Activated naive CD4-positive, alpha-beta T cell treated with anti-CD3 and anti-CD28 coated beads, Interleukin-2, amount 50 U/mL, for 72 hours (primary cell): Measurements from ENCODE around the gene TMEM225B. TPM values are rescaled to one million over a fixed set of nuclear protein-coding genes. Genes with fewer than 3 reads are reported as not detected.
"Not testable (repeated sequence)": the region's sequence is repeated elsewhere in the genome, so short reads cannot be mapped to it uniquely, and the experiment has no call there.

Source experiments
- ATAC-seq, 2 donors: fragments of 150-1000 bp; cut with Tn5 transposase; 2 replicates each; pipeline ENCODE4 v1.10.0; 2021; ENCODE audit warnings: mild to moderate bottlenecking in 2 of 2, moderate library complexity in 2 of 2
- DNase-seq, 2 donors: peaks; one replicate each; pipeline ENCODE4 v3.0.0; 2021 to 2022; ENCODE audit warnings: low spot score in 2 of 2
- H3K27ac Mint-ChIP-seq, 2 donors: one replicate each; pipeline ENCODE4 v1.8.0; 2022; ENCODE audit warnings: mild to moderate bottlenecking in 2 of 2, mixed read lengths in 2 of 2
- H3K36me3 Mint-ChIP-seq, 2 donors: one replicate each; pipeline ENCODE4 v1.8.0; 2022; ENCODE audit warnings: mixed read lengths in 2 of 2
- H3K9me3 Mint-ChIP-seq, 2 donors: one replicate each; pipeline ENCODE4 v1.8.0; 2022; ENCODE audit warnings: mixed read lengths in 2 of 2
- total RNA-seq, 2 donors: library from RNA; stranded (reverse); gene quantifications; one replicate each; pipeline ENCODE4 v1.2.3, GENCODE V29; 2022

Gene TMEM225B
- total RNA-seq, 2 donors from 2014 or later = 0.76 to 4.1 TPM

- H3K9me3 Mint-ChIP-seq = no peaks in the 10 kb centered on the region
- peaks cover 34 to 44% of the 10 kb centered on the region in 2 donors for H3K36me3 Mint-ChIP-seq
- peak overlapping the region; percentile 10 for H3K27ac Mint-ChIP-seq
- ATAC-seq (no peak), DNase-seq (no peak)
Measured at GRCh38 chr7:99563650-99564049, 34.4 kb upstream of the TMEM225B start.

GRCh38 chr7:99568770-99569169 lies 29.3 kb upstream of the TMEM225B start:
- not testable (repeated sequence) for ATAC-seq, DNase-seq, H3K27ac Mint-ChIP-seq, H3K9me3 Mint-ChIP-seq
- H3K36me3 Mint-ChIP-seq = peaks cover 24 to 36% of the 10 kb centered on the region in 2 donors

GRCh38 chr7:99571768-99572167 lies 26.3 kb upstream of the TMEM225B start:
- no peak for DNase-seq
- ATAC-seq = no peak
- peak overlapping the region in 1 of 2 donors; percentile 61 for H3K27ac Mint-ChIP-seq
- peaks cover 13 to 21% of the 10 kb centered on the region in 2 donors for H3K36me3 Mint-ChIP-seq
- H3K9me3 Mint-ChIP-seq = no peaks in the 10 kb centered on the region

GRCh38 chr7:99573257-99573656 lies 24.8 kb upstream of the TMEM225B start:
- H3K9me3 Mint-ChIP-seq = no peaks in the 10 kb centered on the region
- H3K36me3 Mint-ChIP-seq = peaks cover 13 to 21% of the 10 kb centered on the region in 2 donors
- no peak overlapping the region for H3K27ac Mint-ChIP-seq

DNA sequence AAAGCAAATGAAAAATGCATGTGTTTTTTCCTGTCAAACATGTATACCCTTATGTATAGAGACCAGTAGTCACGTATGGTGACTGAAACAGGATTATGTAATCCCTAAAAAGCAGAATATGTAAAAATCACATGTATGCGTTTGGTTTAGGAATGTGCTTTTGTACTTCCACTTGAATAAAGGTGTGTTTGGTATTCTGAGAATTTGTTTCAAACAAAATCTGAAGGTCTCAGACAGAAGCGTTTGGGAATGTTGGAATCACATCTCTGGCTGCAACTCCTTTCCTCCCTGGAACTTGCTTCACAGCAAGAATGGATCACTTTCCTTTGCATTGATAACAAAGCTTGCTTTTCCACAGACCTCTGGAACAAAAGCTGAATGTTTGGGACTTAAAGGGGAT lies 21.8 kb upstream of the TMEM225B start:
- DNase-seq = no peak
- H3K27ac Mint-ChIP-seq = peak overlapping the region in 1 of 2 donors; percentile 20
- ATAC-seq = no peak
- H3K36me3 Mint-ChIP-seq = peaks cover 13 to 21% of the 10 kb centered on the region in 2 donors
- no peaks in the 10 kb centered on the region for H3K9me3 Mint-ChIP-seq

More at GRCh38 chr7:99573257-99573656, 24.8 kb upstream of the TMEM225B start:
- ATAC-seq (peak in 1 of 2 donors; percentile 30), DNase-seq (no peak)

DNA sequence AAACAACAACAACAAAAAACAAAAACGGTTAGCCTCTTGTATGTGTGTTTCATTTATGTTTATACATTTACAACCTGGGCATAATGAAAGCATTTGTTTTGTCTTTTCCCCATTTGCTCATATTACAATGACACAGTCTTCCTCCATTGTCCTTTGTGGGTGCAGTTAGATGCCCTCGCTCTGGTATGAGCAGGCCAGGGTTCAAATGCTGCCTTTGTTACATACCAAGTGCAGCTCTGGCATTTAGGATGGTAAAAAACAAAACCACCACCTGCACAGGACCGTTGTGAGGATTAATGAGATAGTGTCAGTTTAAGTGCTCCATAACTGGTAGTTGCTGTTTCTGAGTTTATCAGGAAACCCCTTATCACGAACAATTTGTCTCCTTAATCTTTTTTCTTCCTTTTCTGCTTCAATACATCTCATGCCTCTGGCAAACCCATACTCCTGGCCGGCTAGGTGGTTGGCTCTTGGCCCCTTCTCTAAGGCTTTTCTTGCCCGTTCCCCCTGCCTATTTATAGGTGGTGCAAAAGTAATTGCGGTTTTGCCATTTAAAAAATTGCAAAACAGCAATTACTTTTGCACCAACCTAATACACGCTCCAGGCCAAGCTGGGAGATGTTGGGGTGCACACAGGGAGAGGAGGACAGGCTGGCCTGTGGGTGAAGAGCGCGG lies 18.6 kb upstream of the TMEM225B start:
- ATAC-seq (no peak), DNase-seq (no peak)
- Mint-ChIP-seq H3K36me3 (no peaks in the 10 kb centered on the region), H3K9me3 (no peaks in the 10 kb centered on the region), H3K27ac (peak overlapping the region in 1 of 2 donors; percentile 75)

DNA sequence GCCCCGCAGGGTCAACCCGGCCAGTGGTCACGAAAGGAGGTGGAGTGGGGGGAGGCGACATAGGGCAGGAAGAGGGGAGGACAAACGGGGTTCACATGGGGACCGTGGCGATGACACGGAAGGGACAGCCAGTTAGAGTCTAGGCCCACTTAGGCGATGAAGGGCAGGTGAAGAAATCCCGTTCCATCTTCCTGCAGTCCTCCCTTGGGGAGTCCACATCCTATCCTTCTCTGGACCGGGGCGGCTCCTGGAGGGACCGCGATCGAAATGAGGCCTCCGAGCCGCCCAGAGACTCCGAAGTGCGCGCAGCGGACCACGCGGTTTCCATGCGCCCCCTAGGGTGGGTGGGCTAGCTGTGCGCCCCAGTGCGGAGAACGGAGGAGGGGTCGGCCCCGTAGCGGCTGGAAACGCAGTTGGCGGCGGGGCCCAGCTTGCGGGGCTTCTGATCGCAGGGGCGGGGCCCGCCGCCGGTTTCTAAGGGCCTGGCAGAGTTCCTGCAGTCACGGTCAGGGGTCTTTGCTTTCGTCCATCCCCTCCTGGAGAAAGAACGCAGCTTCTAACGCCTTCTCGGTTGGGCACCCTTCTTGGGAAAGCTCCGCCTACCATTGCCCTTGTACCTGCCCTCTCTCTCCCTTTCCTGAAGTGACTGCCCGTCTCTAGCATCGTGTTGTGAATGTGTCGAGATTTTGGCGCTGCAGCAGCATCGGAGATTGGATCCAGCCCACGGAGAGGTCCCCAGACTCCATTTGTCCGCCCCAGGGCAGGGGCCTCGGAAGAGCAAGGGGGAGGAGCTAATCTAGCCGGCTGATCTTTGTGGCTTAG lies 17.9 kb upstream of the TMEM225B start:
- Mint-ChIP-seq H3K36me3 (no peaks in the 10 kb centered on the region), H3K9me3 (no peaks in the 10 kb centered on the region), H3K27ac (peak overlapping the region; percentile 75 to 87)
- peak; percentile 65 to 76 for ATAC-seq
- DNase-seq = peak in 1 of 2 donors; percentile 42

- H3K27ac Mint-ChIP-seq = peak overlapping the region in 1 of 2 donors; percentile 75
- ATAC-seq, H3K9me3 Mint-ChIP-seq, DNase-seq, H3K36me3 Mint-ChIP-seq: not testable (repeated sequence)
Measured at GRCh38 chr7:99580778-99581332, 17.2 kb upstream of the TMEM225B start.

DNA sequence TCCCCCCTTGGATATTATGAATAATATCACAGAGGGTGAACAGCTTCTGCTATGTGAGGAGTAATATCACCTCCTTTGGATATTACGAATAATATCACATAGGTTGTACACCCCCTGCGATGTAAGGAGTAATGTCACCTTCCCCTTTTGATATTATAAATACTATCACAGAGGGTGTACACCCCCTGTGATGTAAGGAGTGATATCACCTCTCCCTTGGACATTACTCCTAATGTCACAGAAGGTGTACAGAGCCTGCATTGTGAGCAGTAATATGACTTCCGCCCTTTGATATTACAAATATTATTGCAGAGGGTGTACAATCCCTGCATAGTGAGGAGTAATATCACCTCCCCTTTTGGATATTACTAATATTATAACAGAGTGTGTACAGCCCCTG lies 9.2 kb upstream of the TMEM225B start:
- ATAC-seq (peak; percentile 35 to 56), DNase-seq (no peak)
- H3K27ac Mint-ChIP-seq = no peak overlapping the region
- H3K9me3 Mint-ChIP-seq = no peaks in the 10 kb centered on the region
- no peaks in the 10 kb centered on the region for H3K36me3 Mint-ChIP-seq

- ATAC-seq = peak; percentile 61 to 70
- Mint-ChIP-seq H3K27ac (no peak overlapping the region), H3K36me3 (no peaks in the 10 kb centered on the region), H3K9me3 (no peaks in the 10 kb centered on the region)
- DNase-seq = no peak
Measured at GRCh38 chr7:99594948-99595745, 2.9 kb upstream of the TMEM225B start.

DNA sequence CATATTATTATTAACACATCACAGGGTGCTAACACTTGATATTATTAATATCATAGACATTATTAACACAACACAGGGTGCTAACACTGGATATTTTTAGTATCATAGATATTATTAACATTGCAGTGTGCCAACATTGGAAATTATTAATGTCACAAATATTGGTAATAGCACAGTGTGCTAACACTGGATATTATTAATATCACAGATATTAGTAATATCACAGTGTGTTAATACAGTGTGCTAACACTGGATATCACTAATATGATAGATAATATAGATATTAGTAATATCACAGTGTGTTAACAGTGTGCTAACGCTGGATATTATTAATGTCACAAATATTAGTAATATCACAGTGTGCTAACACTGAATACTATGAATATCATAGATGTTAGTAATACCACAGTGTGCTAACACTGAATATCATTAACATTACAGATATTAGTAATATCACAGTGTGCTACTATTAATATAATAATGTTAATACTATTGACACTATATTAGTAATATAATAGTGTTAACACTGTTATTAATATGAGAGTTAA lies 1.6 kb upstream of the TMEM225B start:
- ATAC-seq (no peak), DNase-seq (no peak)
- Mint-ChIP-seq H3K36me3 (no peaks in the 10 kb centered on the region), H3K9me3 (no peaks in the 10 kb centered on the region), H3K27ac (no peak overlapping the region)

- ATAC-seq = no peak
Measured at GRCh38 chr7:99599836-99600235, 1.8 kb downstream of the TMEM225B start.

DNA sequence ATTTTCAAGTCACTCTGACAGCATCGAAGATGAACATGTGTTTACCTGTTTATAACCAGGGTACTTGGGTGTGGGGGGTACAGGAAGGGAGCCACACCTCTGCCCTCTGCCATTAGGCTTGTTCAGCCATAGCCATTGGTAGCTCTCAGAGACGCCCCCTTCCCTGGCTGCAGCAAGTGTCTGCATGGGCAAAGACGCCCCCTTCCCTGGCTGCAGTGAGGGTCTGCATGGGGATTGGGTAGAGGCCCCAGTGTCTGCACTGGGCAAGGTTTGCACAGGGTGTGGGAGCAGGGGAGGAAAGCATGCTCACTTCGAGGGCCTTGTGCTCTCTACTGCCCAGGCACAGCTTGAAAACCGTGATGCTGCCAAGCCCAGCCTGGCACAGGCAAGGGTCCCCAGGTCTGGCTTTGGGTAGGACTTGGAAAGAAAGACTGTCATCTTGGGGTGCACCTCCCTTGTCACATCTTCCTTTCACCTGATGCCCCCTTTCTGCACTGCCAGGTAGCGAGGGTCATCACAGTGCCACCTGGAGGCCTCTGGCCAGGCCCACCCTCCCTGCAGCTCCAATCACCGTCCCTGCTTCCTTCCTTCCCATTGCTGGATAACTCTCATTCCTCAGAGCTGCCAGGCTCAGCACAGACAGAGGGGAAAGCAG lies 3.7 kb downstream of the TMEM225B start:
- H3K36me3 Mint-ChIP-seq = no peaks in the 10 kb centered on the region
- no peak for ATAC-seq
- H3K27ac Mint-ChIP-seq = no peak overlapping the region
- no peaks in the 10 kb centered on the region for H3K9me3 Mint-ChIP-seq
- DNase-seq = no peak

More at GRCh38 chr7:99599836-99600235, 1.8 kb downstream of the TMEM225B start:
- no peak for DNase-seq
- no peaks in the 10 kb centered on the region for H3K36me3 Mint-ChIP-seq
- H3K27ac Mint-ChIP-seq = no peak overlapping the region
- no peaks in the 10 kb centered on the region for H3K9me3 Mint-ChIP-seq

DNA sequence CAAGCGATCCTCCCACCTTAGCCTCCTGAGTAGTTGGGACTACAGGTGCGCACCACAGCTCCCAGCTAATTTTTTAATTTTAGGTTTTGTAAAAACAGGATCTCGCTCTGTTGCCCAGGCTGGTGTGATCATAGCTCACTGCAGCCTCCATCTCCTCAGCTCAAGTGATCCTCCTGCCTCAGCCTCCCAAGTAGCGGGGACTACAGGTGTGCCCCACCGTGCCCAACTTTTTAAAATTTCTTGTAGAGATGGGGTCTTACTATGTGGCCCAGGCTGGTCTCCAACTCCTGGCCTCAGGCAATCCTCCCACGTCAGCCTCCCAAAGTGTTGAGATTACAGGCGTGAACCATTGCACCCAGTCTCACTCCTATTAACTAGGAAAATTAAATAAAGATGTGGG lies 7.5 kb downstream of the TMEM225B start:
- H3K27ac Mint-ChIP-seq = no peak overlapping the region

DNA sequence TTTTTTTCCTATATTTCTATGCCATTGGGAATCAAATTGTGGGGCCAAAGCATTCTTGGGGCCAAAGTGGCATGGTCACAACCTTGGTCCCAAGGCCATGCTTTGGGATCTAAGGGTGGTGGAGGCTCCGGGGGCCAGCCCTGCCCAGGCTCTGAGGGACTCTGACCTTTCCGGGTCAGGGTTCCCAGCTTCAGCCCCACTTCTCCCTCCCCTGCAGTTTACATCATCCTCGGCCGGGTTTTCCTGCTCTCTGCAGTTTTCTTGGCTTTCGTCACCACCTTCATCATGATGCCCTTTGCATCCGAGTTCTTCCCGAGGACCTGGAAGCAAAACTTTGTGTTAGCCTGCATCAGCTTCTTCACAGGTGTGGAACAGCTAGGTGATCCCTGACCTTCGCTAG lies 8.5 kb downstream of the TMEM225B start:
- H3K36me3 Mint-ChIP-seq = no peaks in the 10 kb centered on the region
- ATAC-seq (no peak), DNase-seq (no peak)
- no peak overlapping the region for H3K27ac Mint-ChIP-seq
- H3K9me3 Mint-ChIP-seq = no peaks in the 10 kb centered on the region

More for the DNA sequence above, 7.5 kb downstream of the TMEM225B start:
- Mint-ChIP-seq H3K36me3 (no peaks in the 10 kb centered on the region), H3K9me3 (no peaks in the 10 kb centered on the region)
- ATAC-seq (no peak), DNase-seq (no peak)

GRCh38 chr7:99607548-99607947 lies 9.5 kb downstream of the TMEM225B start:
- Mint-ChIP-seq H3K36me3 (no peaks in the 10 kb centered on the region), H3K9me3 (no peaks in the 10 kb centered on the region), H3K27ac (no peak overlapping the region)
- no peak for ATAC-seq
- DNase-seq = no peak
